GM19043 (cell line): Measurements from ENCODE around the gene KRTAP10-2.

Experiments
- ATAC-seq: cut with Tn5 transposase; IDR thresholded peaks from one replicate; pipeline ENCODE4 v1.9.1; 2021; ENCODE audit warnings: low read depth; ENCODE audit not compliant: unreplicated experiment

Gene KRTAP10-2

DNA sequence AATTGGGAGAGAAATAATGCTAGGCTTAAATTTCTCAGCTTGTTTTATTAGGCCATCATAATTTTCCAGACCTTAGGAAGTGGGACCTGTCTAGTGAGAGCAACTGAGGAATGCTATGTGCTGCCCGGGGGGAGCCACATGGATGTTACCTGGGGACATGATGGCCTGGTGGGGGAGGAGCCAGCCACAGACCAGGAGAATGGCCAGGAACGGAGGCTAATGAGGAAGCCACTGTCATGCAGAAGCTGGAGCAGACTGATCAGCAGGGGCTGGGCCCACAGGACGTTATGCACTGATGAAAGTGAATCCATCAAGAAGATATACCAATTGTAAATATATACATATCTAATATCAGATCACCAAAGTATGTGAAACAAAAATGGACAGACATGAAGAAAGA, 6.7 kb downstream of the KRTAP10-2 start:
- ATAC-seq: no peak

- ATAC-seq: no peak
Observed at GRCh38 chr21:44542716-44543115, 8.6 kb downstream of the KRTAP10-2 start.

GRCh38 chr21:44540741-44541288, 10.5 kb downstream of the KRTAP10-2 start:
- no peak for ATAC-seq

DNA sequence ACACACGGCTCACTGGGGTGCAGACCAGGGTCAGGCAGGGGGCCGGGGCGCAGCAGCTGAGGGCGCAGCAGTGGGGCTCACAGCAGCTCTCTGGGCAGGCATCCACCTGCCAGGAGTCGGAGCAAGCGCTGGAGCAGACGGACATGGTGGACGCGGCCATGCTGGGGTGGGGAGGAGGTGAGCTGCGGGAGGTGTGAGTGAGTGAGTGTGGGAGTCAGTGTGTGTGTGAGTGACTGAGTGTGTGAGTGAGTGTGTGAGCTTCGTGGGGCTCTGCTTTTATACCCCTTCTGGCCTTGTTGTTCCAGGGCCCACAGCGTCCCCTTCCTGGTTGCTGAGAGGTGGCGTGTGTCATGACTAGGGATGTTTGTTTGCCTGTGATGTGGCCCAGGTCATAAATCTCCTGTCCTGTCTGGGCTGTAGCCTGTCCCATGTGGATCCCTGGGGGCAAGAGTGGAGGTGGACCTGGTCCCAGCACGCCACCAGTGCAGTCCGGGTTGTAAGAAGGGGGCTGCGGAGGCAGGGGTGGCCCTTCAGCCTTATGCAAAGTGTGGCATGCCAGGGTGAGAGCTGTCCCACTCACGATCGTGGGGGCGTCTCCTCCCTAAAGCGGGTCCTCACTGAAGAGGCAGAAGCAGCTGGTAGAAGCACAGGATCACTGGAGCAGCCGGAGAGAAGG, 11.2 kb downstream of the KRTAP10-2 start, which contains the start of gene KRTAP10-1:
Gene KRTAP10-1, minus strand, starts transcription at position 205 of the 676 bp plus-strand sequence. Its CDS starts 45 bp downstream, at position 160.
- no peak for ATAC-seq

DNA sequence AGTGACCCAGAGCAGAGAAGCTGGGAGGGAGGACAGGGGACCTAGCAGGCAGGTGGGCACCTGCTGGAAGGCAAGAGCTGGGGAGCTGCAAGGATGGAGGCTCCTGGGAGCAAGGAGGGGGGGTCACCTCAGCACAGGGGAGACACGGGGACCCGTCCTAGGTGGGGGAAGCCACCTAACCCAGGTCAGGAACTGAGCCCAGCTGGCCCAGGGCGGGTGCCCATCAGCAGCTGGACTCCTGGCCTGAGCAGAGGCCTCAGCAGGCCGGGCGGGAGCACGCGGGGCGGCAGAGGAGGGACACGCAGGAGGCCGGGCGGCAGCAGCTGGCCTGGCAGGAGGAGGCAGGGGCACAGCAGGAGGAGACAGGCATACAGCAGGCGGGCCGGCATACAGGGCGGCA, 12.3 kb downstream of the KRTAP10-2 start:
- ATAC-seq: no peak

- no peak for ATAC-seq
Observed at GRCh38 chr21:44537930-44538911, 13.1 kb downstream of the KRTAP10-2 start.

DNA sequence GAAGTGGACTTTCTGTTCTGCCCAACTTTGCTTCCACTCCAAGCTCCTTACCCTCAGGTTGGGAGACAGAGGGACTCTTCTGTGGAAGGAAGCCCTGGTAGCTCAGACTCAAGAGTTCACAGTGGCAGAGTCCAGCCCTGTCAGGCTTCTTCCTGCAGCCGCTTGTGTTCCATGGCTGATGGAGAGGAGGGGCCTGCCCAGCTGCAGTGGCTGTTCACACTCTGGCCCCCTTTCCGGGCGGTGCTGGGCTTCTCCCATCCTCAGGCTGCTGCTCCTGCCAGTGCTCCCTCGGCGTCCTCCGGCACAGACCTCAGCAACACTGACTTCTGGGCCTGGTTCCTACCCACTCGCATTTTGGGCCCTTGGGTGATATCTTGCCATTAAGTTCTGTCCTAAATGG, 15.3 kb downstream of the KRTAP10-2 start:
- ATAC-seq: no peak

GRCh38 chr21:44534688-44535087, 16.6 kb downstream of the KRTAP10-2 start:
- ATAC-seq: no peak

DNA sequence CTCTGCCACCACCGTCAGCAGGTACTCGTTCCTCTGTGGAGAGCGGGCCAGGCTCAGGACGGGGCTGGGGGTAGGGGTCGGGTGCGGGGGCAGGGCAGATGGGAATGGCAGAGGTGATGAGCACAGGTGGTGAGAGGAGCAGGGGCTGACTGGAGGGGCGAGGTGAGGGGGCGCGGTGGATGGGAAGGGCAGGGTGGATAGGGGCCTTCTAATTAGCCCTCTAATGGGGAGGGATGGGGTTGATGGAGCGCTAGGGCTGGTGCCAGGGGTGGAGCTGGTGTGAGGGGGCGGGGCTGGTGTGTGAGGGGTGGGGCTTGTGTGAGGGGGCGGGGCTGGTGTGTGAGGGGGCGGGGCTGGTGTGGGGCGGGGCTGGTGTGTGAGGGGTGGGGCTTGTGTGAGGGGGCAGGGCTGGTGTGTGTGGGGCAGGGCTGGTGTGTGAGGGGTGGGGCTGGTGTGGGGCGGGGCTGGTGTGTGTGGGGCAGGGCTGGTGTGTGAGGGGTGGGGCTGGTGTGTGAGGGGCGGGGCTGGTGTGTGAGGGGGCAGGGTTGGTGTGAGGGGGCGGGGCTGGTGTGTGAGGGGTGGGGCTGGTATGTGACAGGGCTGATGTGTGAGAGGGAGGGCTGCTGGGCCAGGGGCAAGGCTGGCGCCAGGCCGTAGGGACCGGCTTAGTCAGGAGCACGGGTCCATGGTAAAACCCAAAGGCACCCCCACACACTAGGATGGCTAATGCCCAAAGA, 17.2 kb downstream of the KRTAP10-2 start:
- ATAC-seq: no peak

GRCh38 chr21:44533121-44533890, 18.0 kb downstream of the KRTAP10-2 start:
- ATAC-seq: no peak

DNA sequence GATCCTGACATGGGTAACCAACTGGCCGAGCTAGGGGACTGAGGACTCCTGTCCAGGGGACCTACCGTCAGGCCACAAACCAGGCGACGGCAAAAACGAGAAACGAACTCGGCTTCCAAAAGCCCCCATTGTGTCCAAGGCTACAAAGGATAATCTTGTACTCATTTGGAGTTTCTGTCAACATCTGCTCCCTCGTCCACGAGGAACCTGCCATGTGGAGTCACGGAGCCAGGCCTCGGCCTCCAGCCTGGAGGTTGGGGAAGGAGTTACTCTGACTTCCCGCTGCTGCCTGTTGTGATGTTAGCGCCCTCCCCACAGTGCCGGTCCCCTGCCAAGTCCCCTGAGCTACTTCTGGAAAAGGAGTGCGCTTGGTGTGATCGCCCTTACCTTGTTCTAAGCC, 18.6 kb downstream of the KRTAP10-2 start:
- ATAC-seq: no peak

GRCh38 chr21:44531606-44532564, 19.4 kb downstream of the KRTAP10-2 start:
- no peak for ATAC-seq

GRCh38 chr21:44530903-44531605, 20.3 kb downstream of the KRTAP10-2 start:
- no peak for ATAC-seq

DNA sequence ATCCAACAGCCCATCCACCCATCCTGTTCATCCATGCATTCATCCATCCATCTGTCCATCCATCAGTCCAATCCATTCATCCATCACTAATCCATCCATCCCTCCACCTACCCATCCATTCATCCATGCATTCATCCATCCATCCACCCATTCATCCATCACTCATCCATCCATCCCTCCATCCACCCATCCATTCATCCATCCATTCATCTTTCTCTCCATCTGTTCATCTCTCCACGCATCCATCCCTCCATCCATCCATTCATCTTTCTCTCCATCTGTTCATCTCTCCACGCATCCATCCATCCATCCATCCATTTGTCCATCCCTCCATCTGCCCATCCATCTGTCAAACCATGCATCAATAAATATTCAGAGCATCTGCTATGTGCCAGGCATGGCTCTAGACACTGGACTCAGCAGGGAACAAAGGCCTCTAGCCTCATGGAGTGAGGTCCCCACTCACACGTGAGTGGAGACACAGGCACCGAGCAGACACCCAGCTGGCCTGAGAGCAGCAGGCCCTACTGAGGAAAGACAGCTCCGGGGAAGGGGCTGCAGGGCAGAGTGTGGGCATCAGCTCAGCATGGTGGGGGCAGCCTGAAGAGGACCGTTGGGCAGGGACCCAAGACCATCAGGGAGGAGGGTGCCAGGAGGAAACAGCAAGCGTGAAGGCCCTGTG, 20.9 kb downstream of the KRTAP10-2 start:
- ATAC-seq: no peak

DNA sequence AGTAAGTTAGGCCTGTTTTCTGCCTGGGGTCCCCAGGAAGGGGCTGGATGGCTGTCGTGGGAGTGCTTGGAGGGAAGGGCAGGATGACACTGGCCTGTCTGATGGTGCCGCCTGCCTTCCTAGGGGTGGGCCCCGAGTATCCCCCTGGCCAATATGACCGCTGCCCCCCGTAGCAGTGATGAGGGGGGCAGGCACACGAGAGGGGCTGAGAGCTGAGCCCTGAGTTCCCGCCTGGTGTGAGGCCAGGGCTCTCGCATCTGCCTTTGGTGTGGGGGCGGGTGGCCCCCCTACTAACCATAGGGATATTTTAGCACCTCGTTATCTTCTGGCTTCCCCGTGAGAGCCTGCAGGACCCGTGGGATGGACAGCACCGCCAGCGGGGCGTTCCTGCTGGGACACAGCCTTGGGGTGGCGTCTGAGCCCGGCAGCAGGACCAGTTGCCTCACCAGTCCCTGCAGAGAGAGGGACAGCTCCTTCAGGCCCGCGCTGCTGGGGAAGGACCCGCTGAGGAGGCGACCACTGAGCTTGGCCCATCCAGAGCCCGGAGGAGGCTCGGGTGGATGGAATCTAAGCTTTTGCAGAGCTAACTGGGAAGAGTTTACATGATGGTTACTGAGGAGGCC, 21.7 kb downstream of the KRTAP10-2 start:
- no peak for ATAC-seq

DNA sequence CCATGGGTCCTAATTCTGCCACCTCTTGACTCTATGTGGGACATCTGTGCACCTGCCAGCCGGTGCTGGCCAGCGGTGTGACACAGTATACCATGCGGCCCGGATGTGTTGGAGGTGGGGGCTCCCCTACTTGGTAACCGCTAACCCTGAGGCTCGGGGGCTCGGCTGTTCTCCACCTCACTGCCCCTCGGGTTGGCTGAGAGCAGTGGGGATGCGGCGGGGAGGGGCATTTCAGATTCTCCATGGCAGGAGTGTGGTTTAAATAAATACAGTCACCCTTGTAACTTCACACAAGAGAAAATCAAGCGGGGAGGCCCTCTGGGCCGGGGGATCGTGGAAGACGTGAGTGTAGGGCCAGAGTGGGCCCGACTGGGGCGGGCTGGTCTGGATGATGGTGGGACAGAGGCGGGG, 22.3 kb downstream of the KRTAP10-2 start:
- no peak for ATAC-seq

- no peak for ATAC-seq
Observed at GRCh38 chr21:44528634-44528995, 22.7 kb downstream of the KRTAP10-2 start.
